ENCODE data around the gene BCAN.

The BCAN gene

DNA sequence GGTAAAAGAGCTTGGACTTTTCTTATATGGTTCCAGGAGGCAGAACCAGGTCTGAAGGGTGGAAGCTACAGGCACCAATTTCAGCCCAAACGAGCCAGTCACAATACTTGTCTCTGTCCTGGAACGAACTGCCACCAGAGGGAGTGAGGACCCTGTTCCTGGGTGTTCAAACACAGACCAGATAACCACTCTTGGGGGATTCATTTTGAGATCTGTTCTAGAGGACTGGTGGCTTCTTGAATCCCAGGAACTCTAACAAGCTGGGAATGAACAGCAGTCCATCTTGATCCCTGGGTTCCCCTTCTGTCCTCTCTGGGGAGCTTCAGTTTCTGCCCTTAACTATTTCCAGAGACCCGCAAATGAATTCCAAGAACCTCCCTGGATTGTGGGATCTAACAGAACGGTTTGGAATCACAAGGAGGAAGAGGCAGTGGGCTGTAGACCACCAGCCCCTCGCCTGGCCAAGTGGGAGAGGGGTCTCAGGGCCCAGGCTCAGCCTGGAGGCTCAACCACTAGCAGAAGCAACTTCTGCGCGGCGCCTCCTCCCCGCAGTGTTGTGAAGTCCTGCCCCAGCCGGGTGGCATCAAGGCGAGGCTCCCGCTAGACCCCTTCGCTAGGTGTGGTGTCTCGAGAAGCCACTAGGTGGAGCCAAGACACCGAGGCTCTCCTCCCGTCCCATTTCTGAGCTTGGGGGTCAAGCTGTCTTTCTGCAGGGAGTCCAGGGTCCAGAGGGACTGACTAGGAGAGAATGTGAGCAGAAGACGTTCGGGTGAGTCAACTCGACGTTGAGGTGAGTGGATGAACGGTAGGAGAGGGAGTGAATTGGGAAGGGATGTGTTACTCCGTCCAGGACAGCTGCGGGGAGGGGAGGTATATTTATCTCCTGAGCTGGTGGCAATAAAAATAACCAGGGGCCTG, 47.4 kb downstream of the BCAN start:
- Histone ChIP-seq H3K4me3 (ENCODE audit: low read length) (peak overlapping the region; percentile 30), H3K27me3 (ENCODE audit: insufficient read depth, low read length) (peaks cover 19% of the 10 kb centered on the region), H3K4me1 (ENCODE audit: insufficient read depth, low read length) (peaks cover 48% of the 10 kb centered on the region), H2AFZ (ENCODE audit: low read depth, low read length) (peak overlapping the region; percentile 82), H3K9me3 (ENCODE audit: low read length) (no peaks in the 10 kb centered on the region), H3K36me3 (ENCODE audit: insufficient read depth, low read length) (no peaks in the 10 kb centered on the region)

DNA sequence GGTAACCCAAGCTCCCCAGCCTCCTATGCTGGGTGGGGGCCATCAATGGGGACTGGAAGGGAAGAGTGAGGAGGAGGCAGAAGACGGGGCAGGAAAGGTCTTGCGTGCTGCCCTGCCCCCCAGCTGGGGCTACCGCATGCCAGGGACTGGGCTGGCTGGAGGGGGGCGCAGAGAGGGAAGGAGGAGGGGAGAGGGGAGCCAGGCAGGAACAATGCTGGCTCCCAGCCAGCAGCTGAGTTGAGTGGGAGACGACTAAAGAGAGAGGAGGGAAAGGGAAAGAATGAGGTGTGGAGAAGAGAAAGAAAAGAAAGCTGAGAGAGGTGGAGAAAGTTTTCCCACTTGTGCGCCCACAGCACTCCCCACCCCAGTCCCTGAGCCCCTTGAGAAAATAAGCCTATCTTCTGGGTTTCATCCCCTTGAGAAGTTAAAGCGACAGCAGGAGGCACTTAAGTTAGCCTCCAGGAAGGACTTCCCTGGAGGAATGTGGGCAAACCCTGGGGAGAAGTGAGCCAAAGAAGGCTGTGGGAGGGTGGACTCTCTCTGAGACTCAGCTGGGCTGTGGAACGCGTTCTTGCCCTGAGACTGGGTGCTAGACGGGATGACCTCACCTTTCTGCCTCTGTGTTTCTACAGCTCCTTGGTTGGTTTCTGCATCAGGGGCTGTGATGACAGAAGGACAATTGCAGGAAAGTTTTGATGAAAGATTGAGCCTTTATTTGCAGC, 48.2 kb downstream of the BCAN start:
- Histone ChIP-seq H2AFZ (ENCODE audit: low read depth, low read length) (no peak overlapping the region), H3K4me1 (ENCODE audit: insufficient read depth, low read length) (peaks cover 50% of the 10 kb centered on the region), H3K4me3 (ENCODE audit: low read length) (no peak overlapping the region), H3K36me3 (ENCODE audit: insufficient read depth, low read length) (no peaks in the 10 kb centered on the region), H3K9me3 (ENCODE audit: low read length) (no peaks in the 10 kb centered on the region), H3K27me3 (ENCODE audit: insufficient read depth, low read length) (peaks cover 12% of the 10 kb centered on the region)

DNA sequence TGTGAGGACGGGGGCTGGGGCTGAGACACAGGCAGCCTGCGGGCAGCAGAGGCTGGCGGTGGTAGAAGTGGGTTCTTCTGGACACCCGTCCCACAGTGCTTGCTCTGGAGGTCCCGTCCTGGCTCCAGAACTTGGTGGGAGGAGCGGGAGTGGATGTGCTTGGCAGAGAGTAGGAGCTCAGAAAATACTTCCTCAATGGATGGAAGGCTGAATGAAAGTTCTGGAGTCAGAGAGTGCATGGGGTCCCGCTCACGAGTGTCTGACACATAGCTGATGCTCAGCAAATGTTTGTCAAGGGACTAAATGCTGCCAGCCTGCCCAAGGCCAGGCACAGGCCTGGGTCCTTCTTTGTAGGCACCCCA, 48.7 kb downstream of the BCAN start:
- H3K9me3 ChIP-seq (ENCODE audit: low read length): no peaks in the 10 kb centered on the region
- no peak overlapping the region for H3K4me3 ChIP-seq (ENCODE audit: low read length)
- peaks cover 12% of the 10 kb centered on the region for H3K27me3 ChIP-seq (ENCODE audit: insufficient read depth, low read length)
- H3K36me3 ChIP-seq (ENCODE audit: insufficient read depth, low read length): no peaks in the 10 kb centered on the region
- peaks cover 50% of the 10 kb centered on the region for H3K4me1 ChIP-seq (ENCODE audit: insufficient read depth, low read length)
- no peak overlapping the region for H2AFZ ChIP-seq (ENCODE audit: low read depth, low read length)

GRCh38 chr1:156691191-156691590, 49.3 kb downstream of the BCAN start:
- H3K36me3 ChIP-seq (ENCODE audit: insufficient read depth, low read length): no peaks in the 10 kb centered on the region
- peaks cover 12% of the 10 kb centered on the region for H3K27me3 ChIP-seq (ENCODE audit: insufficient read depth, low read length)
- peaks cover 50% of the 10 kb centered on the region for H3K4me1 ChIP-seq (ENCODE audit: insufficient read depth, low read length)
- no peak overlapping the region for H2AFZ ChIP-seq (ENCODE audit: low read depth, low read length)
- H3K4me3 ChIP-seq (ENCODE audit: low read length): no peak overlapping the region
- no peaks in the 10 kb centered on the region for H3K9me3 ChIP-seq (ENCODE audit: low read length)

DNA sequence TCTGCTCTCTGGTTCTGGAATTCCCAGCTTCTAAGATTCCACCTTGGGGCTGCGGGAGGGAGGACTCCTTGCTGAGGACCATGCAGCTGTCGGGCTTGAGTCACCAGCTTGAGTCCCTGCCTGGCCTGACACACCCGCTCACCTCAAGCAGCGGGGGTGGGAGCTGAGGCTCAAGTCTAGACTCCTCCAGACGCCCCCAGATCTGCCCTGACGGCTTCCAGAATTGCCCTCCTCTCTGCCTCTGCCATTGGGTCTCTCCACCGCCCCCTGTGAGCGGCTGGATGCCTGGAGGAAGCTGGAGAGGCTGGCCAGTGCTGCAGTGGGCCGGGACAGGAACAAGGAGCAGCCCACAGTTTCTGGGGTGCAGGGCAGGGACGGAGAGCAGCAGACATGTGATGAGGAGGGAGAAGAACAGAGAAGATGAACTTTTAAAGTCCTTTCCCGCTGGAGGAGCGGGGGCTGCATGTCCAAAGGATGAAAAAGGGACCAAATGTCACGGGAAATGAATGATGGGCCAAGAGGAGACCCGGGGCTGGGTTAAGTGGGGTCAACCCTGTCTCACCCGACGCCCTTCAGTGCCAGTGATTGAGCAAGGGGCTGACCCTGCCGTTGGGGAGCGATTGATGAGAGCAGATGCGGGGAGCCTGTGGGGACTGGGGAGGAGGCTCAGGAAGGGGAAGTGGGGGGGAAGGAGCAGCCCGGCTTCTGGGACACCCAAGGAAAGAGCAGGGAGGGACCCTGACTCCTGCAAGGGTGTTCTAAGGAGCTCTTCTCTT, 49.9 kb downstream of the BCAN start:
- Histone ChIP-seq H3K4me1 (ENCODE audit: insufficient read depth, low read length) (peaks cover 50% of the 10 kb centered on the region), H3K27me3 (ENCODE audit: insufficient read depth, low read length) (peaks cover 12% of the 10 kb centered on the region), H2AFZ (ENCODE audit: low read depth, low read length) (no peak overlapping the region), H3K4me3 (ENCODE audit: low read length) (no peak overlapping the region), H3K9me3 (ENCODE audit: low read length) (no peaks in the 10 kb centered on the region), H3K36me3 (ENCODE audit: insufficient read depth, low read length) (no peaks in the 10 kb centered on the region)

DNA sequence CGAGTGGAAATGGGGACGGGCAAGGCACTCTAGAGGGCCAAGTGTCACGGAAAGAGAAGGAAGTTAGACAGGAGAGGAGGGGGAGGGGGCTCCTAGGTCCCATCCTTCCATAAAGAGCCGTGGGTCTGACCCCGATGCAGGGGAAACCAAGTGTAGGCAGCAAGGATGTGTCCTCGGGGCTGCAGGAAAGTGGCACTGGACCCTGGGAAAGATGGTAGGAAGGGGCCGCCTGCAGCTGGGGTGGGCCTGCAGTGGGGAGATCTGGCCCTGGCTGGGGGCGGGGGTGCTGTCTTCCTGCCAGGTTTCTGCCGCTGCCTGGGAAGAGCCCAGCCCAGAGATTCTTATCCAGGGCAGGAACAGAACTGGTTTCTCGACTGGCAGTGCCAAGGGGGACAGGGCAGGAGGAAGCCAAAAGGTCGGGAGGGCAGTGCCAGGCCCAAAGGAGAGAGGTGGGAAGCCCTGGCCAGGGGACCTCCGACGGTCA, 50.6 kb downstream of the BCAN start:
- no peak overlapping the region for H2AFZ ChIP-seq (ENCODE audit: low read depth, low read length)
- no peak overlapping the region for H3K4me3 ChIP-seq (ENCODE audit: low read length)
- H3K4me1 ChIP-seq (ENCODE audit: insufficient read depth, low read length): peaks cover 50% of the 10 kb centered on the region
- peaks cover 12% of the 10 kb centered on the region for H3K27me3 ChIP-seq (ENCODE audit: insufficient read depth, low read length)
- no peaks in the 10 kb centered on the region for H3K36me3 ChIP-seq (ENCODE audit: insufficient read depth, low read length)
- no peaks in the 10 kb centered on the region for H3K9me3 ChIP-seq (ENCODE audit: low read length)

DNA sequence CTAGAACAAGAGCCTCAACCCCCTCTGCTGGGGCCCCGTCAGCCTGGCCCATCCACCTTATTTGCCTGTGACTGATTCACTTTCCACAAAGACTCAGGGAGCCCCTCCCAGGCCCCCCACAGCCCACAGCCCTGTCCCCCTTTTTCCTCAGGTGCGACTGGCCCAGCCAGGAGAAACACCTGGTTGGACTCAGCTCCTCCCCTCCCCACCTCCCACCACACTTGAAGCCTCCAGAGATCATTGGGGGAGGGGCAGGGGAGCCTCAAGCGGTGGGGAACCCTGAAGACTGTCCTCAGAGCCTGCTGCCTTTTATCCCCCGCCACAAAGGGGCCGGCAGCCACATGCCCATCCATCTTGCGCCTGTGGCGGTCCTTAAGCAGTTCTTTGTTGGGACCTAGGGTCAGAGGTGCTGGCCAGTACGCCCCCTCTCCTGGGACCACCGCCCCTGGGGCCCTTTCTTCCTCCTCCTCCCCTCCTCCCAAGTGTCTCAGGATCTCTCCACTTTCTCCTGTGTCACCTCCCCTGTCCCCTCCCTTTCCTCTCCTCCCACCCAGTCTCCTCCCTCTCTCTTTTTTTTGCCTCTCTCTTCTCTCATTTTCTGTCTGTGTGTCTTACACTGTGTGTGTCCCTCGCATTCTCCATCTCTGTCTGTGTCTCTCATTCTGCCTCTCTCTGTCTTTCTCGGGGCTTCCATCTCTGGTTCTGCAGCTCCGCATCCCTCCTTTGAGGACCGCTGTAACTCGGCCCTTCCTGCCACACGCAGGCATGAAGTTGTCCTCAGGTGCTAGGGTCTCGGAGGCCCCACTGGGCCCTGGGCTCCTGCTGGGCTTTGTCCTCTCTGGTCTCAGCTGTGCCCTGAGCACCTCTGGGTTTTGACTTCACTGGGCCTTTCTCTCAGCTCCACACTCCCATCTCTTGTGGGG, 51.3 kb downstream of the BCAN start:
- Histone ChIP-seq H2AFZ (ENCODE audit: low read depth, low read length) (peak overlapping the region; percentile 28), H3K9me3 (ENCODE audit: low read length) (no peaks in the 10 kb centered on the region), H3K4me3 (ENCODE audit: low read length) (no peak overlapping the region), H3K4me1 (ENCODE audit: insufficient read depth, low read length) (peaks cover 50% of the 10 kb centered on the region), H3K27me3 (ENCODE audit: insufficient read depth, low read length) (peaks cover 12% of the 10 kb centered on the region), H3K36me3 (ENCODE audit: insufficient read depth, low read length) (no peaks in the 10 kb centered on the region)

DNA sequence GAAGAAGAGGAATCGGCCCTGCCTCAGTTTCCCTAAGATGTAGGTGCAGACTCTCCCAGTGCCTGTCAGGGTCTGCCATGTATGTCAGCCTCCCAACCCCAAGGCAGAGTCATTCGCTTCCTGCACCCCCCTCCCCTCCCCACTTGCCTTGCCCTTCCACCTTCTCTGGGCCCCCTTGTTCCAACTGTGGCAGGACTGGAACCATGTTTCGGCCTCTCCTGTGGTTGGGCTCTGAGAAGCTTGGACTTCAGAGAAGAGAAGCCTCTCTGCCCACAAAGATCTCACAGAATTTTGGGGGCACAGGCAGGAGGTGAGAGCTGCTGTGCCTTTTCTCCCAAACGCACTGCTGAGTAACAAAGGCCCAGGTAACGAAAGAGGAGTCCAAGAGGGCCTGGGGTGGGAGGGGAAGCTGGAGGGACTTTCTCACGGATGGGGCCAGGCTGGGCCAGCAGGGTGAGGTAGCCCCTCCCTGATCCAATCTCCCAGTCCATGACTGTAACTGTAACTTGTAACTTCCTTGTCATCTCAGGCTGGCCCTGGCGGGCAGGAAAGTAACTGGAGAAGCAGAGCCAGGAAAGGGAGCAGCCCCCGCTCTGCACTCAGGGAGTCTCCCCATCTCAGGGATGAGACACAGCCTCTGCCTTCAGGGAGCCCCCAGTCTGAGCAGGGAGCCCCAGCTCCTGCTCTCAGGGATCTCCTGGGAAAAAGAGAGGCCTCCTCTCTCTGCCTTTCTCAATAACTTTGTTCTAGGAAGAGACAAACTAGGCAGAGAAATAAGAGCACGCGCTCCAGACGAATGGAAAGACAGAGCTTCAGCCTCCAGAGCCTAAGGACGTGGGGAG, 52.2 kb downstream of the BCAN start:
- H3K9me3 ChIP-seq (ENCODE audit: low read length): no peaks in the 10 kb centered on the region
- peaks cover 3% of the 10 kb centered on the region for H3K36me3 ChIP-seq (ENCODE audit: insufficient read depth, low read length)
- H3K4me1 ChIP-seq (ENCODE audit: insufficient read depth, low read length): peaks cover 49% of the 10 kb centered on the region
- no peak overlapping the region for H3K4me3 ChIP-seq (ENCODE audit: low read length)
- peaks cover 12% of the 10 kb centered on the region for H3K27me3 ChIP-seq (ENCODE audit: insufficient read depth, low read length)
- no peak overlapping the region for H2AFZ ChIP-seq (ENCODE audit: low read depth, low read length)

- Histone ChIP-seq H3K4me3 (ENCODE audit: low read length) (no peak overlapping the region), H3K4me1 (ENCODE audit: insufficient read depth, low read length) (peaks cover 44% of the 10 kb centered on the region)
Measured at GRCh38 chr1:156694690-156694962, 52.7 kb downstream of the BCAN start.

DNA sequence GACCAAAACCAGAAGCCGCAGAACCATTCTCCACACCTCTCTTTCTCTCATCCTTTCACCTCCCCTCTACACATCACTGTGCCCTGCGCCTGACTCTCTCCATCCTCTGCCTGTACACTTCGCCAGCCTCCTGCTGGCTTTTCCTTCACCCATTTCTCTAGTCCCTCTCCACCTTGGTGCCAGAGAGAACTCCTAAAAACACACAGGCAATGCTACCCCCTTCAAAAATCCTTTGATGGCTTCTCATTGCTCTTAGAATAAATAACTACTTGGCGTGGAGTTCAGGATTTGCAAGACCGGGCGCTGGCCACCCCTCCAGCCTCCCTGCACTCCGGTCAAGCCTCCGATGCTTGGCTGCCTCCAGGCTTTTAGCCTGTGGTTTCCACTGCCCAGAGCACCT, 54.8 kb downstream of the BCAN start:
- peaks cover 4% of the 10 kb centered on the region for H3K27me3 ChIP-seq (ENCODE audit: insufficient read depth, low read length)
- peaks cover 27% of the 10 kb centered on the region for H3K4me1 ChIP-seq (ENCODE audit: insufficient read depth, low read length)

More at GRCh38 chr1:156694690-156694962, 52.7 kb downstream of the BCAN start:
- Histone ChIP-seq H3K9me3 (ENCODE audit: low read length) (no peaks in the 10 kb centered on the region), H3K27me3 (ENCODE audit: insufficient read depth, low read length) (peaks cover 12% of the 10 kb centered on the region), H3K36me3 (ENCODE audit: insufficient read depth, low read length) (peaks cover 4% of the 10 kb centered on the region), H2AFZ (ENCODE audit: low read depth, low read length) (no peak overlapping the region)

GRCh38 chr1:156697481-156697880, 55.6 kb downstream of the BCAN start:
- H3K9me3 ChIP-seq (ENCODE audit: low read length): no peaks in the 10 kb centered on the region
- H3K27me3 ChIP-seq (ENCODE audit: insufficient read depth, low read length): no peaks in the 10 kb centered on the region
- H3K4me1 ChIP-seq (ENCODE audit: insufficient read depth, low read length): peaks cover 20% of the 10 kb centered on the region
- H2AFZ ChIP-seq (ENCODE audit: low read depth, low read length): no peak overlapping the region
- no peak overlapping the region for H3K4me3 ChIP-seq (ENCODE audit: low read length)
- peaks cover 4% of the 10 kb centered on the region for H3K36me3 ChIP-seq (ENCODE audit: insufficient read depth, low read length)

More for the DNA sequence above, 54.8 kb downstream of the BCAN start:
- H3K9me3 ChIP-seq (ENCODE audit: low read length): no peaks in the 10 kb centered on the region
- H3K36me3 ChIP-seq (ENCODE audit: insufficient read depth, low read length): peaks cover 4% of the 10 kb centered on the region
- H3K4me3 ChIP-seq (ENCODE audit: low read length): no peak overlapping the region
- H2AFZ ChIP-seq (ENCODE audit: low read depth, low read length): no peak overlapping the region
